Measurements from ENCODE around the gene SIM2. TPM values are rescaled to one million over a fixed set of nuclear protein-coding genes. Genes with fewer than 3 reads are reported as not detected.

The SIM2 gene
- total RNA-seq, 4 donors from 2014 or later: not detected

GRCh38 chr21:36723371-36723881 is 24.5 kb downstream of the SIM2 start:
- Histone ChIP-seq H3K27me3 (no peaks in the 10 kb centered on the region), H3K9me3 (no peaks in the 10 kb centered on the region), H3K4me1 (peaks cover 0 to 8% (median 0%) of the 10 kb centered on the region in 4 donors), H3K36me3 (no peaks in the 10 kb centered on the region), H3K27ac (no peak overlapping the region), H3K4me3 (no peak overlapping the region)
- DNase-seq: peak in 2 of 3 donors; percentile 44 to 45
- no peak for TF ChIP-seq POLR2A (IDR thresholded peaks at IDR 0.05)
- no peak for TF ChIP-seq CTCF (IDR thresholded peaks at IDR 0.05)

DNA sequence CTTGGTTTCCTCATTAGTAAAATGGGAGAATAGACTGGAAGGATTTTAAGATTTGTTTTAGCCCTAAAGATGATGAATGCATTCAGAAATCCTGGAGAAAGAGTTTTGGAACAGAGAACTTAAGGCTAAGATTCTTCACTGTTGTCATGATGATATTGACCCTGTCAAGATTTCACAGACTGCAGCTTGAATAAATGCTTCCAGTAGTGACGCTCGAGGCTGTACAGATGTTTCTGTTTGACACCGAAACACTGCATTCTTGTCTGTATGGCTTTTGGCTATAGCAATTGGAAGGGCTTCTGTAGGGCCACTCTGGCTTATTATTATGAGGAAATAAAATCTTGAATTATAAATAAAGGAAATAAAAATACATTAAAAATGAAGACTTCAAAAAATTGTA is 25.7 kb downstream of the SIM2 start:
- no peak overlapping the region for H3K27ac ChIP-seq
- no peak overlapping the region for H3K4me3 ChIP-seq
- H3K27me3 ChIP-seq: no peaks in the 10 kb centered on the region
- no peaks in the 10 kb centered on the region for H3K9me3 ChIP-seq
- TF ChIP-seq POLR2A (IDR thresholded peaks at IDR 0.05): no peak
- TF ChIP-seq CTCF (IDR thresholded peaks at IDR 0.05): no peak
- no peaks in the 10 kb centered on the region for H3K36me3 ChIP-seq
- DNase-seq: no peak
- H3K4me1 ChIP-seq: peaks cover 0 to 4% (median 0%) of the 10 kb centered on the region in 4 donors

DNA sequence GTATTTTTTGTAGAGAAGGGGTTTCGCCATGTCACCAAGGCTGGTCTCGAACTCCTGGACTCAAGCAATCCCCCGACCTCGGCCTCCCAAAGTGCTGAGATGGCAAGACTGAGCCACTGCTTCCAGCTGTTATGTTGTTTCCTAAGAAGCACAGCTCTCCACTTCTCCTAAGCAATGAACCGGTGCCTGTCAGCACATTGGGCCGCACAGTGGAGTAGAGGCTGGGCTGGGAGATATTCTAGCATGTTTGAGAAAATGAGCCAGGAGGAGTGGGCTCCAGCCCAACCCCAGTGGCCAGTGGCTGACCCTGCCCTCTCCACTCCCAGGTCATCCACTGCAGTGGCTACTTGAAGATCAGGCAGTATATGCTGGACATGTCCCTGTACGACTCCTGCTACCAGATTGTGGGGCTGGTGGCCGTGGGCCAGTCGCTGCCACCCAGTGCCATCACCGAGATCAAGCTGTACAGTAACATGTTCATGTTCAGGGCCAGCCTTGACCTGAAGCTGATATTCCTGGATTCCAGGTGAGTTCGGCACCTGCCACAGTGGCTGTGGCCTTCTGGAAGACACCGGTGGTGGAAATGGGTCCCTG is 27.0 kb downstream of the SIM2 start:
- TF ChIP-seq POLR2A (IDR thresholded peaks at IDR 0.05): no peak
- TF ChIP-seq CTCF (IDR thresholded peaks at IDR 0.05): no peak
- no peak overlapping the region for H3K27ac ChIP-seq
- no peaks in the 10 kb centered on the region for H3K27me3 ChIP-seq
- no peak overlapping the region for H3K4me3 ChIP-seq
- H3K36me3 ChIP-seq: no peaks in the 10 kb centered on the region
- no peaks in the 10 kb centered on the region for H3K4me1 ChIP-seq
- no peaks in the 10 kb centered on the region for H3K9me3 ChIP-seq
- DNase-seq: peak in 1 of 3 donors; percentile 23

- Histone ChIP-seq H3K27me3 (no peaks in the 10 kb centered on the region), H3K36me3 (no peaks in the 10 kb centered on the region), H3K27ac (no peak overlapping the region), H3K4me3 (no peak overlapping the region), H3K9me3 (no peaks in the 10 kb centered on the region), H3K4me1 (no peaks in the 10 kb centered on the region)
- DNase-seq: peak in 1 of 3 donors; percentile 13
- no peak for TF ChIP-seq CTCF (IDR thresholded peaks at IDR 0.05)
- TF ChIP-seq POLR2A (IDR thresholded peaks at IDR 0.05): no peak
Measured at GRCh38 chr21:36727866-36728265, 29.0 kb downstream of the SIM2 start.

DNA sequence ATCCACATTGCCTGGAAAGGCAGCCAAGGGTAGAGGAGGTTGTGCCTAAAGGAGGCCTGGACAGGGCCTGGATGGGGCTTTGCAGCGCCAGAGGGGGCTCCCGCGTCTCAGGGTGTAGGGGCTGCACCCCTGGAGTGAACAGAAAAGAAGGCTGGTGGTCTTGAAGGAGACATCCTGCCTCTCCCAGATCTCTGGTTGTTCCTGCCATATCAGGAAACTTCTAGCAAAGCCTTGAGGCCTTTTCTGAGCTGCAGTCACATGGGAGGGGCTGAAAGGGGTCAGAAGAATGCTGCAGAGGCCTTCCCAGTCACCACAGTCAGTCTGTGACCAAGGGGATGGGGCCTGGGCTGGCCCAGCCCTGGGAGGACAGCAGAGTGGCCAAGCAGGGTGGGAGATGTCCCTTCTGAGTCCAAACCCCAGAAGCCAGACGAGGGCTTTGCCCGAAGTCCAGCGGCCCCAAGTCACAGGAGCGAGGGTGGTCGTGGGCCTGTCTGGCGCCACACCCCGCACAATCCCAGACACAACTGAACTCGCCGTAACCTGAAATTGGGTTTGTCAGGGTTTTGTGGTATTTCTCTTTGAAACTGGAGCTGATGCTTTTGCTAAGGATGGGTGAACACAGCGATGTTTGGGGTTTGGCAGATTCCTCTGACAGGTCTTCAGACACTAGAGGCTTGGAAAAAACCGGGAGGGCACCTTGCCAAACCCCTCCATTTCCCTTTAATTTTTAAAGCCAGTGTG is 29.6 kb downstream of the SIM2 start:
- no peak overlapping the region for H3K4me3 ChIP-seq

More for the DNA sequence above, 29.6 kb downstream of the SIM2 start:
- Histone ChIP-seq H3K9me3 (no peaks in the 10 kb centered on the region), H3K4me1 (no peaks in the 10 kb centered on the region), H3K27ac (no peak overlapping the region), H3K27me3 (no peaks in the 10 kb centered on the region), H3K36me3 (no peaks in the 10 kb centered on the region)
- TF ChIP-seq CTCF (IDR thresholded peaks at IDR 0.05) (no peak), POLR2A (IDR thresholded peaks at IDR 0.05) (no peak)
- DNase-seq: peak in 1 of 3 donors; percentile 33
